GM12865 (cell line): ENCODE data around the gene RIOX2.
A peak's percentile ranks its signal among the peaks of the same experiment; 100 is the strongest.

ENCODE experiments used
- DNase-seq: peaks from one replicate; pipeline ENCODE4 v3.0.0; 2010; ENCODE audit warnings: low read depth
- H3K4me3 ChIP-seq: 2 replicates; pipeline ENCODE4 v1.5.1; 2011; ENCODE audit warnings: mild to moderate bottlenecking, low read depth, low read length, control low read depth
- TF ChIP-seq, protein P1 (sequence below): IDR thresholded peaks from 2 replicates; pipeline ENCODE4 v1.5.1; 2011; ENCODE audit warnings: low read length, control low read depth, low read depth, inconsistent platforms; ENCODE audit not compliant: insufficient read depth; ENCODE audit errors: missing control alignments

The RIOX2 gene

DNA sequence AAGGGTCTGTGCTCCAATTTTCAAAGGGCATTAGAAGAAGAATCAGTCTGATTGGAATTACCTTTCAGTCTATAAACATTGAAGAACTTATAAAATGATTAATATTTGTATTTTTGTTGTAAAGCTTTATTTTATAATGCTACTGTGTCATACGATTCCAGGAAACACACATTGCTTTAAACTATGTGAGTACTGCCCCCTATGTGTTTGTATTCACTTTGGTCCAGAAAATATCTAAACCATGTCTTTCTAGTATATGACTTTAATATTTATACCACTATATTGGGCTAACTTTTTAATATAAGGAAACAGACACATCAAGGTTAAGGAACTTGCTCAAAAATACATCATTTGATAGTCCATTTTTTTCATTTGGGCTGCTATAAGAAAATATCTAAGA lies 3.2 kb upstream of the RIOX2 start:
- TF ChIP-seq, protein P1, sequence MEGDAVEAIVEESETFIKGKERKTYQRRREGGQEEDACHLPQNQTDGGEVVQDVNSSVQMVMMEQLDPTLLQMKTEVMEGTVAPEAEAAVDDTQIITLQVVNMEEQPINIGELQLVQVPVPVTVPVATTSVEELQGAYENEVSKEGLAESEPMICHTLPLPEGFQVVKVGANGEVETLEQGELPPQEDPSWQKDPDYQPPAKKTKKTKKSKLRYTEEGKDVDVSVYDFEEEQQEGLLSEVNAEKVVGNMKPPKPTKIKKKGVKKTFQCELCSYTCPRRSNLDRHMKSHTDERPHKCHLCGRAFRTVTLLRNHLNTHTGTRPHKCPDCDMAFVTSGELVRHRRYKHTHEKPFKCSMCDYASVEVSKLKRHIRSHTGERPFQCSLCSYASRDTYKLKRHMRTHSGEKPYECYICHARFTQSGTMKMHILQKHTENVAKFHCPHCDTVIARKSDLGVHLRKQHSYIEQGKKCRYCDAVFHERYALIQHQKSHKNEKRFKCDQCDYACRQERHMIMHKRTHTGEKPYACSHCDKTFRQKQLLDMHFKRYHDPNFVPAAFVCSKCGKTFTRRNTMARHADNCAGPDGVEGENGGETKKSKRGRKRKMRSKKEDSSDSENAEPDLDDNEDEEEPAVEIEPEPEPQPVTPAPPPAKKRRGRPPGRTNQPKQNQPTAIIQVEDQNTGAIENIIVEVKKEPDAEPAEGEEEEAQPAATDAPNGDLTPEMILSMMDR = no peak
- no peak for DNase-seq
- H3K4me3 ChIP-seq = no peak overlapping the region

DNA sequence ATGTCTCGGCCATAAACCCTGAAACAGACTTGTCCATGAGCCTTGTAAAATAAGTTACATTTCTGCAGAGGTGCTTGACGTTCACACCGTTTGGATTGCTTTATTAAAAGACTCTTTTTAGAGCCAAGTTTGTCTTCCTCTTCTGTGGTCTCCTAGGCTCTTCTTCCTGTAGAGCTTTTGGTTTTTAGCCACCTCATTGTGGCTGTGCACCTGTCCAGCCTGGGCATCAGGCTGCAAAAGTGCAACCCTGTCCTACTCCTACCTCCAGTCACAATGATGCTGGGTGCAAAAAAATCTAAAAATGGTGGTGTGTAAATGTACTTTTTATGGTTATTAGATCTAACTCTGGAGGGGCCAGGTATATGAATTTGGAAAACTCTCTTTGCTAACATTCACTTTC lies 2.8 kb upstream of the RIOX2 start:
- H3K4me3 ChIP-seq = no peak overlapping the region
- TF ChIP-seq, protein P1 = no peak
- peak; percentile 19 for DNase-seq

GRCh38 chr3:97972976-97973375 lies 745 bp upstream of the RIOX2 start:
- no peak for DNase-seq
- TF ChIP-seq, protein P1 = no peak
- H3K4me3 ChIP-seq = peak overlapping the region; percentile 92

- DNase-seq = peak; percentile 21
- TF ChIP-seq, protein P1 = no peak
These were observed 1.1 kb downstream of the RIOX2 start for GRCh38 chr3:97970956-97971620.

GRCh38 chr3:97970156-97970555 lies 2.1 kb downstream of the RIOX2 start:
- peak overlapping the region; percentile 9; the same call in 1 of the 2 replicates for H3K4me3 ChIP-seq
- TF ChIP-seq, protein P1 = no peak
- no peak for DNase-seq

More at GRCh38 chr3:97970956-97971620, 1.1 kb downstream of the RIOX2 start:
- peak overlapping the region; percentile 92 for H3K4me3 ChIP-seq

DNA sequence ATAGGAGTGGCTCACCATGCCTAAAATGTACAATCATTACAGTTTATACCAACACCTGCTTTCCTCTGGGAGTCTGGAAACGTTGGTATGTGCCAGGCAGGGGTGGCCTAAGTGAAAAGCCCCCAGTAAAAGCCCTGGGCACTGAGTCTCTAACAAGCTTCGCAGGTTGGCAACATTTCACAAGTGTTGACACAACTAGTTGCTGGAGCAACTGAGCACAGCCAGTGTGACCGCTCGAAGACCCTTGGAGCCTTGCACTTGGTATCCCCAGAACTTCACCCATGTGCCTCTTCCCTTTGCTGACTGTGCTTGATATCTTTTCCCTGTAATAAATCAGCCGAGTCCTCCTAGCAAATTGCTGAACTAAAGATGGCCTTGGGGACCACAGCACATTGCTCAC lies 2.7 kb downstream of the RIOX2 start:
- H3K4me3 ChIP-seq = no peak overlapping the region
- DNase-seq = no peak
- TF ChIP-seq, protein P1 = no peak

- no peak for DNase-seq
- no peak overlapping the region for H3K4me3 ChIP-seq
- TF ChIP-seq, protein P1 = no peak
These were observed 3.9 kb downstream of the RIOX2 start for GRCh38 chr3:97968376-97968775.
